IPS DF 4.7 (cell line): ENCODE measurements around the gene SIRPB1.
"Not testable (repeated sequence)": the region's sequence is repeated elsewhere in the genome, so short reads cannot be mapped to it uniquely, and the experiment has no call there.

Experiments
- DNase-seq: peaks from one replicate; pipeline ENCODE4 v3.0.0-alpha.2; 2013; ENCODE audit warnings: low spot score; ENCODE audit errors: extremely low read depth

The SIRPB1 gene

GRCh38 chr20:1600736-1601135, 19.1 kb downstream of the SIRPB1 start:
- no peak for DNase-seq

- DNase-seq, result no peak
Measured at GRCh38 chr20:1595333-1595732, 24.5 kb downstream of the SIRPB1 start.

GRCh38 chr20:1588533-1589460, 31.0 kb downstream of the SIRPB1 start:
- no peak for DNase-seq

GRCh38 chr20:1587781-1588532, 31.9 kb downstream of the SIRPB1 start:
- DNase-seq, result no peak

GRCh38 chr20:1579488-1579887, 40.3 kb downstream of the SIRPB1 start:
- no peak for DNase-seq

GRCh38 chr20:1577906-1578305, 41.9 kb downstream of the SIRPB1 start:
- no peak for DNase-seq

DNA sequence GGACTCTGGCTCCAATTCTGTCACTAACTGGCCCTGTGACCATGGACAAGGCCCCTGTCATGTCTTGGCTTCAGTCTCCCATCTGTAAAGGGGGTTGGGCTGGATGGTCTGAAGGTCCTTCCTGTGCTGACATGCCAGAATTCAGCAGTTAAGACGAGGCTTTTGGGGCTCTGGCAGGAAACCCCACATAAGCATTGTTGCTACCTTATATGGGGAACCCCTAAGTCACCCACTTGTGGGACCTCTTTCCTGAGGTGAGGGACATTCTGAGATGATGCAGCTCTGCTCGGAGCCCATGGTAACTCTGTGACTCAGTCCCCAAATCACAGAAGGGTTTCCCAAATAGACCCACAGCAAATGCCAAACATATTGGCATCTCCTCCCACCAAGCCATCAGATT, 42.5 kb downstream of the SIRPB1 start:
- not testable (repeated sequence) for DNase-seq

DNA sequence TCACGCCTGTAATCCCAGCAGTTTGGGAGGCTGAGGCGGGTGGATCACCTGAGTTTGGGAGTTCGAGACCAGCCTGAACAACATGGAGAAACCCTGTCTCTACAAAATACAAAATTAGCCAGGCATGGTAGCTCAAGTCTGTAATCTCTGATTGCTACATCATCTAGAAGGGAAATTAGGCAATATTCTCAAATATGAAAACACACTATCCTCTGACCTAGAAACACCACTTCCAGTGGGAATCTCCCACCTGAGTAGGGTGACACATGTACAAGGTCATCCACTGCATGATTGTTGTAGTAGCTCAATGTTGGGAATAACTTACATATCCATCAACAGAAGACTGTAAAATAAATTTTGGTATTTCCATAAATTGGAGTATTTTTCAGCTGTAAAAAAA, 43.2 kb downstream of the SIRPB1 start:
- DNase-seq, result no peak

- not testable (repeated sequence) for DNase-seq
Measured at GRCh38 chr20:1576003-1576402, 43.8 kb downstream of the SIRPB1 start.

DNA sequence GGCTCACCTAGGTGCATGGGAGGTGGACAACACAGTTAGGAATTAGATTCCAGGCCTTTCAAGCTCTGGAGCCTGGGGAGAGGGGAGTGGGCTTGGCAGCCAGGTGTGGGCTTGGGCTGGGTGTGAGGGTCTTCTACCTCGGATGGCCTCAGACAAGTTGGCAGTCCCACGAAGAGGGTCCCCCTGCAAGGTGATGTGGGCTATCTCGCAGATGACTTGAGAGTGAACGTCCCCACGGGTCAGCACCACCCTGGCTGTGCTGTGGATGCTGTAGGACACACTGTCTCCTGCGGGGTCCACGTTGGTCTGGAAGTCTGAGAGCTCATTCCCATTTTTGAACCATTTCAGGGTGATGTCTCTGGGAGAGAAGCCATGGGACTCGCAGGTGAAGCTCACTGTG, 48.2 kb downstream of the SIRPB1 start:
- DNase-seq, result not testable (repeated sequence)
